GM15510 (cell line): ENCODE results near the gene CACNA2D1.

Experiments used
- POLR2A ChIP-seq: IDR thresholded peaks from 3 replicates; pipeline ENCODE4 v1.6.1; 2011; ENCODE audit warnings: borderline replicate concordance; ENCODE audit not compliant: insufficient read length; ENCODE audit errors: extremely low read depth

CACNA2D1 gene

GRCh38 chr7:82035456-82035855 is 408.1 kb downstream of the CACNA2D1 start:
- TF ChIP-seq POLR2A, result no peak

DNA sequence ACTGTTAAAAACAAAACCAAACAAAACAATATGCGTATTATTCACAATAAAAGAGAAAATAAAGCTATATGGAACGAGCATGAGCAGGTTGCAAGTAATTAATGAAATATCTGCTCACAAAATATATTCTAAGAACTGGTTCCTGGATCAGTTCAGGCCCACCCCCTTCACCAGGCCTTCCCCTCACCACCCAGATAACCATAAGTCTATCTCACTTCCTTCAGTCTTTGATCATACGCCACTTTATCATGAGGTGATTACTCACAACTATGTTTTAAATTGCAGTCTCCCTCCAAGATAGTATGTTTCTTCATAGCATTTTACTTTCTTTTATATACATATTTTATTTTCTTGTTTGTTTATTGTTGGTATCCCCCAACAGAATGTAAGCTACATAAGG is 410.7 kb downstream of the CACNA2D1 start:
- no peak for TF ChIP-seq POLR2A

GRCh38 chr7:82029236-82029913 is 414.2 kb downstream of the CACNA2D1 start:
- TF ChIP-seq POLR2A, result no peak

GRCh38 chr7:82028097-82028496 is 415.5 kb downstream of the CACNA2D1 start:
- no peak for TF ChIP-seq POLR2A

GRCh38 chr7:82021713-82022112 is 421.9 kb downstream of the CACNA2D1 start:
- TF ChIP-seq POLR2A, result no peak

- TF ChIP-seq POLR2A, result no peak
Observed at GRCh38 chr7:82021036-82021435, 422.5 kb downstream of the CACNA2D1 start.

DNA sequence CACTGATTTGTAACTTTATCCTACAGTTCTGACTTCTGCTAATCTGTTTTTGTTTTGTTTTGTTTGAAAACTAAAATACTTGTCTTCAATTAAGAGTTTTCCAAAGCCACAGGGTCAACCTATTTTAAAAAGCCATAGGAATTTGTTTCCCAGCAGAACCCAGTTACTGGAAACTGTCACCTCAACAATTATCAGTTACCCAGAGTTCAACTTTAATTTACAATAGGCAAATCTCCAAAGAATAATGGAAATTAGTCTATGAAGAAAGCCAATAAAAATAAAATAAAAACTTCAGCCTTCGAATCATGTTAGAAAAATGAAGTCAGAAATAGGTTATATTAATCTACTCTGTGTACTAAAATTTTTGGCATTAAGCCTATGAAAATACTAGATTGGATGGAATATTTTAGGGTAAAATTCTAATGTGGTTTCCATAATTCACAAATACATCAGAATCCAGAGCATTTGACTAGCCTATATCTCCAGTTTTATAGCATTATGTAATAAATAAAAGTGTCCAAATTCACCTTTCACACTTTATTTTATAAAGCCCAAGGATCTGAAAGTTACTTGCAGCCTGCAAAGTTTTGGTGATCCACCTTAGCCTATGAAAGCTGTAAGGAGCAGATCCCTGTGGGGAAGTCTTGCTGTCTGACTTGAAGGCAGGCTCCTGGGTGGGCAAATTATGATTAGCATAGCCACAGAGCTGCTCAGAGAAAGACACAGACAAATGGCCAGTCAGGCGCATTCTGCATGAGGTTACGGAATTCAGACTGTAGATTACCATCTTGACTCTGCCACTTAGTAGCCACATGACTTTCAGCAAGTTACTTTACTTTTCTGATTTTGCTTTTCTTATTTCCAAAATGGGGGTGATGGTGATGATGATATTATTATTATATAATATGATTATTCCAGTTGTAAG is 423.8 kb downstream of the CACNA2D1 start:
- no peak for TF ChIP-seq POLR2A

- no peak for TF ChIP-seq POLR2A
Observed at GRCh38 chr7:82018226-82018625, 425.4 kb downstream of the CACNA2D1 start.

- TF ChIP-seq POLR2A, result no peak
Observed at GRCh38 chr7:82017334-82017943, 426.1 kb downstream of the CACNA2D1 start.

DNA sequence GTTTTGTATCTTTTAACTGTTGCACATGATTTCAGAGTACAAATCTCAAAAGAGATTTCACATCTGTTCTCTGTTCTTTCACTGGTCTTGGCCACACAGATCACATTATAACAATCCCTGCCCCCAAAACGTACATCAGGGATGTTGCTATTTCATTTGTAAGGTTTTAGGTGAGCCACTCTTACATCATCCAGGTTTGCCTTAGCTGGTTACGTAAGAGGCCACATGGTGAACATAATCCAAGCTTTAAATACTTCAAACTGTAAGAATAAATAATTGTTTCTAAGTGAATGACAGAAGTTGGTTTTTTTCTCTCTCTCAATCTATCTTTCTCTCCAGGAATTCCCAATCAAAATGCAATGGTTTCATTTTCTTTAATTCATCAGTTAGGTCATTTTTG is 427.8 kb downstream of the CACNA2D1 start:
- TF ChIP-seq POLR2A, result no peak

DNA sequence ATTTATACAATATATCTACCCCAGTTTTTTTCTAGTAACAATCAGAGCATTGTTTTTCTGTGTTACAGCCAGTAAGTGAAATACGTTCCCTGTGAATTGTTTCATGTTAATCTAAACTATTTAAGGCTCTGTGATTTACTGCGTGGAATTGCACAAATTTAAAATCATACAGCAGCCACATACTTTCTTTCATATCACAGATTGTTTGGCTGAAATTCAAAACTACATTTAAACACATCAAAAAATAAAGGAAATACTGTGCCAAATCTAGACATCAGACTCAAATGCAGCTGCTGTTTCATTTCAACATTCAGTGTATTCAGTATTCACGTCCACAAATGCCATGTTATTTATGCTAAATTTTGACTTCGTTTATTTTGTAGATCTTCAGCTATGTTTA is 431.1 kb downstream of the CACNA2D1 start:
- TF ChIP-seq POLR2A, result no peak

GRCh38 chr7:82010416-82010815 is 433.2 kb downstream of the CACNA2D1 start:
- no peak for TF ChIP-seq POLR2A

- TF ChIP-seq POLR2A, result no peak
Observed at GRCh38 chr7:82007315-82007714, 436.3 kb downstream of the CACNA2D1 start.

GRCh38 chr7:82005056-82005455 is 438.5 kb downstream of the CACNA2D1 start:
- TF ChIP-seq POLR2A, result no peak

- no peak for TF ChIP-seq POLR2A
Observed at GRCh38 chr7:81993186-81993585, 450.4 kb downstream of the CACNA2D1 start.
